Hepatocyte (in vitro differentiated cells): ENCODE data around the gene C16orf96. TPM values are rescaled to one million over a fixed set of nuclear protein-coding genes. Genes with fewer than 3 reads are reported as not detected.

ENCODE experiments used
- DNase-seq: peaks from one replicate; pipeline ENCODE4 v3.0.0-alpha.2; 2016; ENCODE audit warnings: low spot score
- H2AFZ ChIP-seq: fragments of 200-600 bp; sonication (generic); 2 replicates; pipeline ENCODE4 v1.6.0; 2016; ENCODE audit warnings: antibody characterized with exemption, mild to moderate bottlenecking
- H3K27ac ChIP-seq: fragments of 200-600 bp; sonication (generic); 2 replicates; pipeline ENCODE4 v1.5.1; 2016; ENCODE audit warnings: mild to moderate bottlenecking
- H3K27me3 ChIP-seq: fragments of 200-600 bp; sonication (generic); 2 replicates; pipeline ENCODE4 v1.6.1; 2016
- H3K36me3 ChIP-seq: fragments of 200-600 bp; sonication (generic); replicated peaks from 2 replicates; pipeline ENCODE4 v1.5.1; 2016; ENCODE audit warnings: low read depth; ENCODE audit not compliant: insufficient read depth
- H3K4me1 ChIP-seq: fragments of 200-600 bp; sonication (generic); 2 replicates; pipeline ENCODE4 v1.5.1; 2016; ENCODE audit warnings: mild to moderate bottlenecking, moderate library complexity; ENCODE audit not compliant: insufficient read depth
- H3K4me2 ChIP-seq: fragments of 200-600 bp; sonication (generic); 2 replicates; pipeline ENCODE4 v1.6.0; 2016
- H3K4me3 ChIP-seq: fragments of 200-600 bp; sonication (generic); 2 replicates; pipeline ENCODE4 v1.5.1; 2016; ENCODE audit warnings: mild to moderate bottlenecking
- H3K79me2 ChIP-seq: fragments of 200-600 bp; sonication (generic); 2 replicates; pipeline ENCODE4 v1.6.0; 2017; ENCODE audit warnings: mild to moderate bottlenecking
- H3K9me2 ChIP-seq: fragments of 200-600 bp; sonication (generic); replicated peaks from 2 replicates; pipeline ENCODE4 v1.6.0; 2017; ENCODE audit warnings: mild to moderate bottlenecking; ENCODE audit not compliant: insufficient read depth
- H3K9me3 ChIP-seq: fragments of 200-600 bp; sonication (generic); 2 replicates; pipeline ENCODE4 v1.5.1; 2016; ENCODE audit warnings: low read depth, mild to moderate bottlenecking
- H4K20me1 ChIP-seq: fragments of 200-600 bp; sonication (generic); 2 replicates; pipeline ENCODE4 v1.6.0; 2016; ENCODE audit warnings: mild to moderate bottlenecking; ENCODE audit not compliant: insufficient read depth, poor library complexity, severe bottlenecking
- EZH2 ChIP-seq: fragments of 200-600 bp; sonication (generic); IDR thresholded peaks from 2 replicates; pipeline ENCODE4 v1.6.1; 2016; ENCODE audit warnings: antibody characterized with exemption, mild to moderate bottlenecking, borderline replicate concordance
- EZH2phosphoT487 ChIP-seq: fragments of 200-600 bp; sonication (generic); IDR thresholded peaks from one replicate; pipeline ENCODE4 v1.6.1; 2018; ENCODE audit warnings: antibody characterized with exemption, mild to moderate bottlenecking, low read depth, moderate library complexity; ENCODE audit not compliant: unreplicated experiment, severe bottlenecking
- WGBS: methylation state at CpG from one replicate; pipeline ENCODE4 v1.1.6; 2016; ENCODE audit warnings: low lambda C conversion rate; ENCODE audit errors: missing lambda C conversion rate; 5-methylcytosine and 5-hydroxymethylcytosine counted together
- polyA plus RNA-seq: library from polyadenylated mRNA; unstranded; fragments of >200 nt; fragmentation: Nextera tagmentation; extraction: Ambion mirVana; gene quantifications from 2 replicates; pipeline ENCODE4 v1.2.1, GENCODE V29; 2016
- total RNA-seq: library from RNA; depleted of rRNA; stranded (reverse); fragments of >200 nt; gene quantifications from 2 replicates; pipeline ENCODE4 v1.2.3, GENCODE V29; 2014
- TF ChIP-seq, protein P1 (sequence below): fragments of 200-600 bp; sonication (generic); IDR thresholded peaks from 2 replicates; pipeline ENCODE4 v1.5.1; 2016; ENCODE audit warnings: antibody characterized with exemption, mild to moderate bottlenecking; ENCODE audit not compliant: poor library complexity

Gene C16orf96
- total and polyA plus RNA-seq, 2 experiments from 2014 or later: 0.20 TPM; not detected in 1

DNA sequence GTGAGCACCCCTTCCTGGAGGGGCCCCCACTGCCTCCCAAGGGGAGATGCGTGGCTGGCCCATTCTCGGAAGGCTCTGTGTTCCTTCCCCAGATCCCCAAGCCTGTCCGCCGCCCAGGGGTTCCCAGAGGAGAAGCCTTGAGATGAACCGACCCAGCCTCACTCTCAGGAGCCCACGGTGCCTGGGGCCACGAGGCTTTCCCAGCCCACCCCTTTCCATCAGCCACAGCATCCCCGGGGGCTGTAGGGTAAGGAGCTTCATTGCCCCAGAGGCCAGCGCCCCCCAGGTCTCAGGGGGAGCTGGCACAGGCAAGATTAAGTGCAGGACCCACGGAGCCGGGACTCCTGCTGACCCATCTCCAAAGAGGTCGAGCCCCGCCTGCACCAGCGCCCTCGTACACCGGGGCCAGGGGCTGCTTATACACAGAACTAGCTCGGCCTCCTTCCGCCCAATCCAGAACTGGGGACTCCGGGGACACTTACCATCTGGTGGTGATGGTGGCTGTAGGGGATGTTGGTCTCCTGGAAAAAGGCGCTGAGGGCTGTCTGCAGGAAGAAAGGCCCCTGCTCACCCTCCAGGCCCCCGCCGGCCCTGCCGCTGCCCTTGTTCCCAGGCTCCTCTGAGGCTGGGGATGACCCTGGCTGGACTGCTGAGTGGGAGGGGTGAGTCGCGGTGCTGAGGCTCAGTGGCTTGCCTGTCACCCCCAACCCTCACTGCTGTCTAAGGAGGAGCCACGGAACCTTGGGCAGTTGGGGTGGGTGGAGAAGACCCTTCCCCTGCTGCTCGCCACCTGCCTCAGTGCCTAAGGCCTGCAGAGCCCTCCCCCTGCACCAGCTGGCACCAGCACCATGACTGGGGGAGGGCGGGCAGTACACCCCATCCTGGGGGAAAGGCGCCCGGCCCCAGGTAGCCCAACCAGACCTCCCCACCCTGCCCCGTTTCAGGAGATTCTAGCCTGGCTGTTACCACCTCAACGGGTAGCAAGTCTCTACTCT is 54.2 kb downstream of the C16orf96 start:
- WGBS: 90% methylated on average over 28 of the region's 32 CpGs
- Histone ChIP-seq H4K20me1 (peaks cover 40% of the 10 kb centered on the region), H3K79me2 (peaks cover 46% of the 10 kb centered on the region), H3K27me3 (no peaks in the 10 kb centered on the region), H3K9me3 (no peaks in the 10 kb centered on the region), H2AFZ (no peak overlapping the region), H3K4me3 (no peak overlapping the region), H3K27ac (no peak overlapping the region), H3K4me1 (peaks cover 20% of the 10 kb centered on the region), H3K36me3 (no peaks in the 10 kb centered on the region), H3K9me2 (no peaks in the 10 kb centered on the region), H3K4me2 (no peak overlapping the region)
- DNase-seq: no peak
- TF ChIP-seq, protein P1, sequence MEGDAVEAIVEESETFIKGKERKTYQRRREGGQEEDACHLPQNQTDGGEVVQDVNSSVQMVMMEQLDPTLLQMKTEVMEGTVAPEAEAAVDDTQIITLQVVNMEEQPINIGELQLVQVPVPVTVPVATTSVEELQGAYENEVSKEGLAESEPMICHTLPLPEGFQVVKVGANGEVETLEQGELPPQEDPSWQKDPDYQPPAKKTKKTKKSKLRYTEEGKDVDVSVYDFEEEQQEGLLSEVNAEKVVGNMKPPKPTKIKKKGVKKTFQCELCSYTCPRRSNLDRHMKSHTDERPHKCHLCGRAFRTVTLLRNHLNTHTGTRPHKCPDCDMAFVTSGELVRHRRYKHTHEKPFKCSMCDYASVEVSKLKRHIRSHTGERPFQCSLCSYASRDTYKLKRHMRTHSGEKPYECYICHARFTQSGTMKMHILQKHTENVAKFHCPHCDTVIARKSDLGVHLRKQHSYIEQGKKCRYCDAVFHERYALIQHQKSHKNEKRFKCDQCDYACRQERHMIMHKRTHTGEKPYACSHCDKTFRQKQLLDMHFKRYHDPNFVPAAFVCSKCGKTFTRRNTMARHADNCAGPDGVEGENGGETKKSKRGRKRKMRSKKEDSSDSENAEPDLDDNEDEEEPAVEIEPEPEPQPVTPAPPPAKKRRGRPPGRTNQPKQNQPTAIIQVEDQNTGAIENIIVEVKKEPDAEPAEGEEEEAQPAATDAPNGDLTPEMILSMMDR: no peak
- no peak for TF ChIP-seq EZH2phosphoT487

DNA sequence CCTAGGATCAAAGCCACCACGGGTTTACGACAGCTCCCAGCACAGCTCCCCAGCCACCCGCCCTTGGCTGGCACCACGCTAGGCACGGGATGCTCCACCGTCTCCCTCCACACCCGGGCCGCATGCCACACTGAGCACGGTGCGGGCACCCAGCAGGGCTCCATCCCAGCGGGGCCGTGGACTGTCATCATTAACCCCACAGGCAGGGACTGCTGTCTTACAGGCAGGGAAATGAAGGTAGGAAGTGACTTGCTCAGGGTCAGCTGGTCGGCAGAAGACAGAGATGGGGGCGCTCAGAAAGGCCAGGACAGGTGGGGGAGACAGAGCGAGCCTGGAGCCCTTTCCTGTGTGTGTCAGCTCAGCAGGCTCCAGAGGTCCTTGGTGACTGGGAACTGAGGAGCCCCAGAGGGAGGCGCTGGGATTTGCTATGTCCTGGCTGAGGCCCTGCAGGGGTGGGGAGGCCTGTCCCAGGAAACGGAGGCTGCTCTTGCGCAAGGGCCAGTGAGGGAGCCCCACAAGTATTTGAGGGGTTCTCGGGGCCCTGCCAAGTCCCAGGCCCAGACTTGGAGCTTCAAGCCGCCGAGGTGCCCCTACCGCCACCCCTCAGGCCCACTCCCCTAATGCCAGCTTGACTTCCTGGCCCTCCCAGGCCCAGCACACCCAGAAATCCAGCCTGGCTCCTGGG is 55.3 kb downstream of the C16orf96 start:
- no peak for TF ChIP-seq EZH2
- no peak for TF ChIP-seq EZH2phosphoT487
- TF ChIP-seq, protein P1: no peak
- Histone ChIP-seq H3K4me3 (no peak overlapping the region), H3K27ac (peak overlapping the region; percentile 55), H3K27me3 (no peaks in the 10 kb centered on the region), H3K79me2 (peaks cover 46% of the 10 kb centered on the region), H3K4me2 (peak overlapping the region; percentile 98), H2AFZ (no peak overlapping the region), H3K36me3 (no peaks in the 10 kb centered on the region), H3K4me1 (peaks cover 27% of the 10 kb centered on the region), H3K9me3 (no peaks in the 10 kb centered on the region), H4K20me1 (peaks cover 40% of the 10 kb centered on the region), H3K9me2 (no peaks in the 10 kb centered on the region)
- 92% methylated on average over 22 of the region's 22 CpGs for WGBS
- DNase-seq: peak; percentile 55

DNA sequence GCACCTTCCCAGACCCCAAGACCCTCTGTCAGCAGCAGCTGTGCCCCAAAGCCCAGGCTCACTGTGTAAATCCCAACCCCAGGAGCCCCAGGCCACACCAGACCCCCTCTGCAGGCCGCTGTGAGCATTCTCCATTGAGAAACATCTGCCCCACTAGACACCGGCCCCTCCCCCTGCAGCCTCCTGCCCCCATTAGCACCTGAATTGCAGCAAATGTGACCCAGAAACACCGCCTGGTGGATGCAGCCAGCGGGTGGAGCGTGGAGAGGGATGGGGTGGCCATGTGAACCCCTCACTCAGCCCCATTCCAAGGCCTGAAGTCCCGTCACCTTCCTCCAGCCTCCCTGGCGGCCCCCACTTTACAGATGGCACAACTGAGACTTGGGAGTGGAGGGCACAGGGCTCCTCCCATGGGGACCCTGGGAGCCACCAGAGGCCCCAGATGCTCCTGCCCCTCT is 56.4 kb downstream of the C16orf96 start:
- peaks cover 52% of the 10 kb centered on the region for H3K79me2 ChIP-seq
- no peak for TF ChIP-seq EZH2phosphoT487
- TF ChIP-seq EZH2: no peak
- TF ChIP-seq, protein P1: no peak

More for the DNA sequence above, 56.4 kb downstream of the C16orf96 start:
- no peaks in the 10 kb centered on the region for H3K36me3 ChIP-seq
- no peaks in the 10 kb centered on the region for H3K9me2 ChIP-seq
- H3K4me1 ChIP-seq: peaks cover 36% of the 10 kb centered on the region
- no peak overlapping the region for H3K4me3 ChIP-seq
- peak overlapping the region; percentile 98 for H3K4me2 ChIP-seq
- DNase-seq: no peak
- H3K9me3 ChIP-seq: no peaks in the 10 kb centered on the region
- H3K27ac ChIP-seq: no peak overlapping the region
- 85% methylated on average over 7 of the region's 7 CpGs for WGBS
- H3K27me3 ChIP-seq: no peaks in the 10 kb centered on the region
- no peak overlapping the region for H2AFZ ChIP-seq
- peaks cover 40% of the 10 kb centered on the region for H4K20me1 ChIP-seq
